ENCODE measurements around the gene LRRC45. TPM values are rescaled to one million over a fixed set of nuclear protein-coding genes. Genes with fewer than 3 reads are reported as not detected.
A peak's percentile ranks its signal among the peaks of the same experiment; 100 is the strongest.

The LRRC45 gene
- total RNA-seq, 1 donor from 2014 or later = 12.2 TPM

- Histone ChIP-seq H3K36me3 (no peaks in the 10 kb centered on the region), H3K27me3 (no peaks in the 10 kb centered on the region), H3K4me1 (peaks cover 24% of the 10 kb centered on the region), H3K9me3 (no peaks in the 10 kb centered on the region), H3K4me3 (no peak overlapping the region), H3K27ac (no peak overlapping the region)
- no peak for TF ChIP-seq CTCF (IDR thresholded peaks at IDR 0.05)
- intact Hi-C loops (cut with DNase I) = no loop called here
- DNase-seq = no peak
- no peak for ATAC-seq
Measured at GRCh38 chr17:82025401-82026107, 2.4 kb downstream of the LRRC45 start.

- no peaks in the 10 kb centered on the region for H3K9me3 ChIP-seq
- no peaks in the 10 kb centered on the region for H3K36me3 ChIP-seq
- no peak overlapping the region for H3K4me3 ChIP-seq
- ATAC-seq (no peak), DNase-seq (no peak)
- peaks cover 20% of the 10 kb centered on the region for H3K4me1 ChIP-seq
- no peak for TF ChIP-seq CTCF (IDR thresholded peaks at IDR 0.05)
- no peak overlapping the region for H3K27ac ChIP-seq
- intact Hi-C loops (cut with DNase I) = no loop called here
- no peaks in the 10 kb centered on the region for H3K27me3 ChIP-seq
Measured at GRCh38 chr17:82028246-82028645, 5.1 kb downstream of the LRRC45 start.

- Histone ChIP-seq H3K4me1 (peaks cover 15% of the 10 kb centered on the region), H3K36me3 (no peaks in the 10 kb centered on the region), H3K27ac (no peak overlapping the region), H3K9me3 (no peaks in the 10 kb centered on the region), H3K4me3 (no peak overlapping the region), H3K27me3 (no peaks in the 10 kb centered on the region)
- intact Hi-C loops (cut with DNase I) = no loop called here
- DNase-seq (no peak), ATAC-seq (no peak)
- TF ChIP-seq CTCF (IDR thresholded peaks at IDR 0.05) = no peak
Measured at GRCh38 chr17:82028966-82029365, 5.9 kb downstream of the LRRC45 start.

- intact Hi-C loops (cut with DNase I) = no loop called here
- Histone ChIP-seq H3K4me3 (no peak overlapping the region), H3K36me3 (no peaks in the 10 kb centered on the region), H3K9me3 (no peaks in the 10 kb centered on the region), H3K27me3 (no peaks in the 10 kb centered on the region), H3K4me1 (peaks cover 11% of the 10 kb centered on the region), H3K27ac (no peak overlapping the region)
- ATAC-seq = no peak
- no peak for DNase-seq
- TF ChIP-seq CTCF (IDR thresholded peaks at IDR 0.05) = no peak
Measured at GRCh38 chr17:82029391-82029790, 6.3 kb downstream of the LRRC45 start.

- Histone ChIP-seq H3K9me3 (no peaks in the 10 kb centered on the region), H3K4me1 (peaks cover 9% of the 10 kb centered on the region), H3K27ac (no peak overlapping the region), H3K27me3 (no peaks in the 10 kb centered on the region), H3K36me3 (no peaks in the 10 kb centered on the region), H3K4me3 (peak overlapping the region; percentile 56)
- TF ChIP-seq CTCF (IDR thresholded peaks at IDR 0.05) = no peak
- ATAC-seq (no peak), DNase-seq (no peak)
- intact Hi-C loops (cut with DNase I) = loop anchor here (5.0 to 10.0 kb wide), 2 partner anchors 127 to 305 kb away; partner anchors contain the start of gene SECTM1
Measured at GRCh38 chr17:82029990-82030469, 6.9 kb downstream of the LRRC45 start.
